ENCODE data around the gene IFT22.
"Not testable (repeated sequence)": the region's sequence is repeated elsewhere in the genome, so short reads cannot be mapped to it uniquely, and the experiment has no call there.

The IFT22 gene

GRCh38 chr7:101277155-101277554 is 44.5 kb downstream of the IFT22 start:
- no peak for DNase-seq (ENCODE audit: low read depth)

GRCh38 chr7:101273206-101273605 is 48.4 kb downstream of the IFT22 start:
- DNase-seq (ENCODE audit: low read depth), result no peak

- DNase-seq (ENCODE audit: low read depth), result no peak
Measured at GRCh38 chr7:101271021-101271420, 50.6 kb downstream of the IFT22 start.

- no peak for DNase-seq (ENCODE audit: low read depth)
Measured at GRCh38 chr7:101269664-101270063, 51.9 kb downstream of the IFT22 start.

- DNase-seq (ENCODE audit: low read depth), result no peak
Measured at GRCh38 chr7:101265622-101266516, 55.7 kb downstream of the IFT22 start.

- not testable (repeated sequence) for DNase-seq (ENCODE audit: low read depth)
Measured at GRCh38 chr7:101264102-101264706, 57.4 kb downstream of the IFT22 start.
